GM12891 (cell line): ENCODE data around the gene DLGAP1.
"Not testable (repeated sequence)": the region's sequence is repeated elsewhere in the genome, so short reads cannot be mapped to it uniquely, and the experiment has no call there.

ENCODE experiments used
- DNase-seq: peaks from one replicate; pipeline ENCODE4 v3.0.0; 2011; ENCODE audit warnings: low spot score; ENCODE audit not compliant: insufficient read length
- FAIRE-seq: peaks from 2 replicates; lab custom pipeline; 2011; peaks lifted over from hg19 to GRCh38; lab: Jason Lieb, UNC
- PAX5 ChIP-seq: IDR thresholded peaks from 2 replicates; pipeline ENCODE4 v1.6.1; 2011; ENCODE audit warnings: low read length, moderate library complexity, mild to moderate bottlenecking; ENCODE audit not compliant: insufficient read depth, severe bottlenecking
- POLR2A ChIP-seq: IDR thresholded peaks from 2 replicates; pipeline ENCODE4 v1.6.1; 2011; ENCODE audit warnings: low read depth, low read length, control low read depth
- POLR2AphosphoS5 ChIP-seq: IDR thresholded peaks from 2 replicates; pipeline ENCODE4 v1.6.1; 2011; ENCODE audit warnings: low read depth, low read length, control low read depth
- POU2F2 ChIP-seq: IDR thresholded peaks from 2 replicates; pipeline ENCODE4 v1.6.1; 2011; ENCODE audit warnings: low read depth, mild to moderate bottlenecking, control low read depth, low read length, moderate library complexity
- SPI1 ChIP-seq: IDR thresholded peaks from 2 replicates; pipeline ENCODE4 v1.6.1; 2011; ENCODE audit warnings: low read depth, low read length, control low read depth
- TAF1 ChIP-seq: IDR thresholded peaks from 2 replicates; pipeline ENCODE4 v1.6.1; 2011; ENCODE audit warnings: low read depth, low read length, control low read depth

Gene DLGAP1

DNA sequence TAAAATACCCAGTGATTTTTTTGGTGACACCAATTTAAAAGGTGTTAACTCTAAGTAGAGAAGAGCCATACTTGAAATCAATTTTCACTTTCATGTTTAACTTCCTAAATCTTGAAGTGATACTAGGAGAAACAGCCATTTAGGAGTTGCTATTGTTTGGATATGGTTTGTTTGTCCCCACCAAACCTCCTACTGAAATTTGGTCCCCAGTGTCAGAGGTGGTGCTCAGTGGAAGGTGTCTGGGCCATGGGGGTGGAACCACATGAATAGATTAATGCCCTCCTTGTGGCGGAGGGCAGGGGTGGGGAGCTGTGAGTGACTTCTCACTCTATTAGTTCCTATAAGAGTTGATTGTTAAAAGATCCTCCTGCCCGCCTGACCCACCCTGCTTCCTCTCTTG, 377.9 kb downstream of the DLGAP1 start:
- FAIRE-seq, result no peak
- no peak for DNase-seq
- TF ChIP-seq POU2F2 (no peak), TAF1 (no peak), PAX5 (no peak), POLR2A (no peak), POLR2AphosphoS5 (no peak)

GRCh38 chr18:4074647-4075046, 380.5 kb downstream of the DLGAP1 start:
- DNase-seq (no peak), FAIRE-seq (no peak)
- TF ChIP-seq PAX5, result no peak
- no peak for TF ChIP-seq POLR2AphosphoS5

- TF ChIP-seq SPI1, result no peak
- FAIRE-seq (no peak), DNase-seq (no peak)
Measured at GRCh38 chr18:4069183-4069582, 385.9 kb downstream of the DLGAP1 start.

DNA sequence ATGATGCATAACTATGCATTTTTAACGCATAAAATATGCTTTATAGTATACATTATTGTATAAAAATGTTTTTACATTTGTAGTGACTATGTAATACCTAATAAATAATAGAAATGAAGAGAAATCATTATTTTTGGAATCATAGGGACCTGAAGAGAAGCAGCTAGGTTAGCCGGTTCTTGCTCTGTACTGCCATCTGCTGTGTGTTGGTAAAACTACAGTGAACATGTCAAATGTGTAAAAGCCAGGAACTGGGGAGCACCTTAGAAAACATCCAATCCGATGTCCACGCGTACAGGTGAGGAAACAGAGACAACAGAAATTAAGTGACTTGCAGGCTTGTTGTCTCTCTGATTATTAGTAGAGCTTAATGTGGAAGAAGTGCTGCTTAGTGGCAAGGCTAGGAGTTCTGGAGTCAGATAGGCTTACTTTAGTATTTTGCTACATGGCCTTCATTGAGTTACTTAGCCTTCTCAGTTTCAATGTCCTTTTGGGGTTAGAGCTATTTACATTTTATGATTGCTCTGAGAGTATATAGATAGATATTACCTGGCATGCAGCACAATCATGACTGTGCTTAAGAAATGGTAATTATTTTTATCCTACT, 386.5 kb downstream of the DLGAP1 start:
- DNase-seq (peak; percentile 9), FAIRE-seq (peak; percentile 16)
- TF ChIP-seq POU2F2, result no peak
- TF ChIP-seq SPI1, result no peak

DNA sequence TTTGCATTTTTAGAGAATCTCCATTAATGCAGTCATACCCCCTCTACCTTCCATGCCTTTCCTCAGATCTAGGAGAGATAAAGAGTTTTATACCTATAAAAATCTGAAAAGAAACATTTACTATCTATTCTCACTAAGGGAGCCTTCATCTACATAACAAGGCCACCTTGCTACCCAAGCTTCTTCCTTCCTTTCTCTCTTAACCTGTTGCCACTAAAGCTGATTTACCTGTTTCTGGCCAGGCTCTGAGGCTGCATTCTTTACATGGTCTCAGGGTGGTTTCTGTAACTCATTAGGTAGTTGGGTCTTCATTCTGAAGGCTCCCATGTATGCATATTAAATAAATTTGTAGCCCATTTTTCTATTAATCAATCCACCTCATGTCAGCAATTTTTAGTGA, 391.6 kb downstream of the DLGAP1 start:
- TF ChIP-seq POU2F2 (no peak), PAX5 (no peak), TAF1 (no peak), SPI1 (no peak), POLR2A (no peak), POLR2AphosphoS5 (no peak)
- FAIRE-seq, result no peak
- DNase-seq, result no peak

DNA sequence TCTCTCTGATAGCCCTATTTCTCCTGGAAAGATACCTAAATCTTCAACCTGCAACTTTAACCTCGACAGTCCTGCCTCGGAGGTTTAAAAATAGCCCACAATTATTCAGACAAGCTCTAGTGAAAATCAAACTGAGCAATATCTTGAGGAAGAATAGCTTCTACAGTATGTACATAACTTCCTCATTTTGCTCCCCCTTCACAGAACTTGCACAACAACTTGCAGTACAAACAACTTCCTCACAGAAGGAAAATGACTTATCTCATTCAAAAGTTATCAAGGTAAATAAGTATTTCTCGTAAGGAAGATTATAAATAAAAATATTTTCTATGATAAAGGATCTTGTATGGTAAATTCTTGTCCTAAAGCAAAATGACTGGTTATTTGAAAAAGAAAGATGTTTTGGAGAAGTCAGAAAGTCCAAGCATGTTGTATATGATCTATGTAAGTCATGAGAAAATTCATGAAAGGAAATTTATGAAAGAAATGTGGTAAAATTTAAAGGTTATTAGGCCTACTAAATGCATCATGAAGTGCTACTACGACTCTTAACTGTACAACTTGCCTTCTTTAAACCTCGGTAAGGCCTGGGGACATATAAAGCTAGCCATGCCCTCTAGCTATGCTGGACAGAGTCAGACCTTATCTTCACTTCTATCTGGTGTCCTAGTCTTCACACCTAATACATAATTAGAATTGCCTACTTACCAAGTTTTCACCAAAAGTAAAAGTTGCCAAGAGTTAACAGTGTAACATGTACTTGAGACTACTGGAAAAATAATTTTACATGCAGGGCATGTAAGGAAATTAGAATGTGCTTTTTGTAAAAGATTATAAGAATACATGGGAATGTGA, 394.5 kb downstream of the DLGAP1 start:
- DNase-seq, result no peak
- TF ChIP-seq POU2F2 (no peak), POLR2AphosphoS5 (no peak), PAX5 (no peak), TAF1 (no peak), POLR2A (no peak), SPI1 (no peak)
- no peak for FAIRE-seq

GRCh38 chr18:4058179-4058578, 396.9 kb downstream of the DLGAP1 start:
- TF ChIP-seq TAF1, result no peak
- TF ChIP-seq POLR2AphosphoS5, result no peak
- TF ChIP-seq POU2F2, result no peak
- no peak for TF ChIP-seq PAX5
- TF ChIP-seq SPI1, result no peak
- no peak for TF ChIP-seq POLR2A
- DNase-seq, result no peak
- no peak for FAIRE-seq

- no peak for FAIRE-seq
- no peak for DNase-seq
- TF ChIP-seq POLR2AphosphoS5 (no peak), SPI1 (no peak), PAX5 (no peak), POLR2A (no peak), POU2F2 (no peak), TAF1 (no peak)
Measured at GRCh38 chr18:4040391-4041092, 414.6 kb downstream of the DLGAP1 start.

DNA sequence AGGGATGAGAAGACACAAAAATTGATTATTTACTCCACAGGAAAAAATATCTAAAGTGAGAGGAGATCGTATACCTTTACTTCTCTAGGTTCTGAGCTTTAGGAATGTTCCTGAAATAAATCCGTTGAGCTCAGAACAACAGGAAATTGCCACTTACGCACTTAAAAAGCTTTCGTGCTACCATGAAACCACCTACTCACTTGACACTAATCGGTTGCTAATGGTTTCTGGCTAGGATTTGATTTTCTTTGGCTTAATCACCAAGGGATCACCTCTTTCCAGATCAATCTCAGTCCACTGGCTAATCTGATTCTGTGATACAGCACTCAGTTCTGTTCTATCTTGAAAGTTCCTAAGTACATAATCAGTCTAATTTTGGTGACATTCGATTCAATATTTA, 419.6 kb downstream of the DLGAP1 start:
- no peak for DNase-seq
- no peak for FAIRE-seq
- TF ChIP-seq PAX5 (no peak), POLR2AphosphoS5 (no peak), TAF1 (no peak), POU2F2 (no peak), SPI1 (no peak), POLR2A (no peak)

GRCh38 chr18:4034815-4035214, 420.3 kb downstream of the DLGAP1 start:
- FAIRE-seq, DNase-seq: not testable (repeated sequence)

GRCh38 chr18:4026542-4026941, 428.6 kb downstream of the DLGAP1 start:
- FAIRE-seq (no peak), DNase-seq (no peak)

More at GRCh38 chr18:4026542-4026941, 428.6 kb downstream of the DLGAP1 start:
- TF ChIP-seq SPI1 (no peak), POLR2A (no peak), TAF1 (no peak), POU2F2 (no peak), POLR2AphosphoS5 (no peak), PAX5 (no peak)
